D721Med (cell line): ENCODE results near the gene NECAB2.

Source experiments
- DNase-seq: peaks from one replicate; pipeline ENCODE4 v3.0.0; 2011; ENCODE audit warnings: low spot score; ENCODE audit not compliant: insufficient read length
- FAIRE-seq: peaks from 2 replicates; lab custom pipeline; 2011; peaks lifted over from hg19 to GRCh38; lab: Jason Lieb, UNC
- CTCF ChIP-seq: IDR thresholded peaks from 2 replicates; pipeline ENCODE4 v1.5.1; 2012; ENCODE audit warnings: mild to moderate bottlenecking, control low read depth; ENCODE audit not compliant: insufficient read depth; ENCODE audit errors: missing control alignments

The NECAB2 gene

GRCh38 chr16:84048270-84048669, 80.2 kb downstream of the NECAB2 start:
- DNase-seq (no peak), FAIRE-seq (no peak)
- TF ChIP-seq CTCF = no peak

GRCh38 chr16:84048871-84049270, 80.8 kb downstream of the NECAB2 start:
- DNase-seq (no peak), FAIRE-seq (no peak)
- TF ChIP-seq CTCF = no peak

GRCh38 chr16:84049403-84050060, 81.5 kb downstream of the NECAB2 start:
- DNase-seq (no peak), FAIRE-seq (no peak)
- no peak for TF ChIP-seq CTCF

- TF ChIP-seq CTCF = no peak
- FAIRE-seq (no peak), DNase-seq (no peak)
Measured at GRCh38 chr16:84050316-84050715, 82.3 kb downstream of the NECAB2 start.

GRCh38 chr16:84052071-84052622, 84.1 kb downstream of the NECAB2 start:
- TF ChIP-seq CTCF = no peak
- no peak for DNase-seq
- no peak for FAIRE-seq
